Fibroblast of lung (primary cell): ENCODE data around the gene AIMP1.

Experiments used
- CTCF ChIP-seq, 2 donors: IDR thresholded peaks in 1 of 2; conservative IDR thresholded peaks in 1 of 2; 1 replicate in 1 of 2; 2 replicates in 1 of 2; pipeline ENCODE4 v1.5.1; 2011 to 2012; ENCODE audit warnings: low read length in 2 of 2, control low read depth in 1 of 2, inconsistent platforms in 1 of 2, low read depth in 1 of 2, mild to moderate bottlenecking in 1 of 2
- EZH2 ChIP-seq: IDR thresholded peaks from 2 replicates; pipeline ENCODE4 v1.5.1; 2012; ENCODE audit warnings: low read length, control low read depth, mild to moderate bottlenecking; ENCODE audit errors: missing control alignments

DNA sequence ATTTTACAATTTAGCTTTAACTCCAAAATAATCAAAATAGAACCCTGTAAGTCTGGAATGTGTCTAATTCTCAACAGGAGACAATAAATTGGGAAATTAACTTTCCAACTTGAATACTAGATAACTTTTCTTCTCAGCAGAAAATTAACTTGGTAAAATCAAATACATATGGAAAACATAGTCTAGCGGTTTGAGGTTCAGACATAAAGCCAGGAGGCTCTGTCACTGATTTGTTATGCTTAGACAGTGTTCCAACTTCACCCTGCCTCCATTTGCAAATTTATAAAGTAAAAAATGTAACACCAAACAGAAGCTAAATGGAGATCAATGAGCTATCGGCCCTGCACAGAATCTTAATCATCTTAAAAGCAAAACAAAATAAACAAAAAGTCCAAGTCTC, 46.6 kb upstream of the AIMP1 start:
- TF ChIP-seq CTCF (conservative IDR thresholded peaks at IDR 0.05 in 1 of 2, IDR thresholded peaks at IDR 0.05 in 1 of 2; ENCODE audit: low read depth in 1 of 2, low read length in 2 of 2) (no peak), EZH2 (no peak)
